H1 (cell line): Measurements from ENCODE around the gene KCNJ3. TPM values are rescaled to one million over a fixed set of nuclear protein-coding genes. Genes with fewer than 3 reads are reported as not detected.

ENCODE experiments used
- RBBP5 ChIP-seq: IDR thresholded peaks from 2 replicates; pipeline ENCODE4 v1.7.1; 2012; ENCODE audit warnings: low read depth, mild to moderate bottlenecking, inconsistent platforms, low read length, moderate library complexity, borderline replicate concordance
- RXRA ChIP-seq: IDR thresholded peaks from 2 replicates; pipeline ENCODE4 v1.6.1; 2011; ENCODE audit warnings: low read depth, mild to moderate bottlenecking, low read length, moderate library complexity; ENCODE audit not compliant: insufficient read depth
- SIRT6 ChIP-seq: IDR thresholded peaks from one replicate; pipeline ENCODE4 v1.7.1; 2012; ENCODE audit warnings: low read length, inconsistent platforms
- polyA plus RNA-seq, 7 experiments: library from polyadenylated mRNA; depleted of rRNA in 3 of 7; stranded (reverse) in 5 of 7; unstranded in 2 of 7; fragments of >200 nt in 5 of 7; fragments of 200-250 nt in 2 of 7; gene quantifications; 1 replicate in 5 of 7; 2 replicates in 1 of 7; 4 replicates in 1 of 7; pipeline versions ENCODE4 v1.2.1 to v1.2.3, GENCODE V29; 2011 to 2013; ENCODE audit warnings: missing spikeins in 2 of 7, mixed read lengths in 2 of 7
- total RNA-seq: library from RNA; stranded (reverse); fragmentation: NEBNext Ultra II Directional; extraction: Animal tissue kit (Norgen Biotek cat#: 25700); gene quantifications from 2 replicates; pipeline ENCODE4 v1.2.1, GENCODE V29; 2021
- TF ChIP-seq, protein P1 (sequence below): fragments of 300-600 bp; sonication (generic); IDR thresholded peaks from 2 replicates; pipeline ENCODE4 v1.7.1; 2012; ENCODE audit warnings: low read length, moderate library complexity, mild to moderate bottlenecking, inconsistent platforms; ENCODE audit not compliant: insufficient replicate concordance
- TF ChIP-seq, protein P2 (sequence below): IDR thresholded peaks from 2 replicates; pipeline ENCODE4 v1.6.1; 2012; ENCODE audit warnings: inconsistent platforms

KCNJ3 gene
- total and polyA plus RNA-seq, 2 of the 8 experiments (the other 6 are each of a cell fraction or from before 2014, with no cell fraction given), result 0.11 to 0.50 TPM

DNA sequence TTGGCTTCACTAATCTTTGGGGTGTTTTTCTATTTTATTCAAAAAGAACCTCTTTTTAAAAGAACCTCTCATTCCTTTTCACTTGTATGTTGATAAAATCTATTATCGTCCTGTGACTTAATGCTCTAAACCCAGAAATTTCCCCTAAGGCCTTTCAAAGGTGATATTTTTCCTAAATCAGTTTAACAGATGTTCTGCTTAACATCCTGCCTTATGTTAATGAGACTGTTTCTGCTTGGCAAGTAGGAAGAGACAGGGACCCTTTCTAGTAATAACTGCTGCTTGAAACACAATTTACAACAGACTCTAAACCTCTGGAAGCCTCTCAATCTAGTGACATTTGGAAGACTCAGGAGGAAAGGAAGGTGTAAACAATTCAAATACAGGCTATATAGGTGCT lies 128.8 kb downstream of the KCNJ3 start (continued):
- TF ChIP-seq, protein P1, sequence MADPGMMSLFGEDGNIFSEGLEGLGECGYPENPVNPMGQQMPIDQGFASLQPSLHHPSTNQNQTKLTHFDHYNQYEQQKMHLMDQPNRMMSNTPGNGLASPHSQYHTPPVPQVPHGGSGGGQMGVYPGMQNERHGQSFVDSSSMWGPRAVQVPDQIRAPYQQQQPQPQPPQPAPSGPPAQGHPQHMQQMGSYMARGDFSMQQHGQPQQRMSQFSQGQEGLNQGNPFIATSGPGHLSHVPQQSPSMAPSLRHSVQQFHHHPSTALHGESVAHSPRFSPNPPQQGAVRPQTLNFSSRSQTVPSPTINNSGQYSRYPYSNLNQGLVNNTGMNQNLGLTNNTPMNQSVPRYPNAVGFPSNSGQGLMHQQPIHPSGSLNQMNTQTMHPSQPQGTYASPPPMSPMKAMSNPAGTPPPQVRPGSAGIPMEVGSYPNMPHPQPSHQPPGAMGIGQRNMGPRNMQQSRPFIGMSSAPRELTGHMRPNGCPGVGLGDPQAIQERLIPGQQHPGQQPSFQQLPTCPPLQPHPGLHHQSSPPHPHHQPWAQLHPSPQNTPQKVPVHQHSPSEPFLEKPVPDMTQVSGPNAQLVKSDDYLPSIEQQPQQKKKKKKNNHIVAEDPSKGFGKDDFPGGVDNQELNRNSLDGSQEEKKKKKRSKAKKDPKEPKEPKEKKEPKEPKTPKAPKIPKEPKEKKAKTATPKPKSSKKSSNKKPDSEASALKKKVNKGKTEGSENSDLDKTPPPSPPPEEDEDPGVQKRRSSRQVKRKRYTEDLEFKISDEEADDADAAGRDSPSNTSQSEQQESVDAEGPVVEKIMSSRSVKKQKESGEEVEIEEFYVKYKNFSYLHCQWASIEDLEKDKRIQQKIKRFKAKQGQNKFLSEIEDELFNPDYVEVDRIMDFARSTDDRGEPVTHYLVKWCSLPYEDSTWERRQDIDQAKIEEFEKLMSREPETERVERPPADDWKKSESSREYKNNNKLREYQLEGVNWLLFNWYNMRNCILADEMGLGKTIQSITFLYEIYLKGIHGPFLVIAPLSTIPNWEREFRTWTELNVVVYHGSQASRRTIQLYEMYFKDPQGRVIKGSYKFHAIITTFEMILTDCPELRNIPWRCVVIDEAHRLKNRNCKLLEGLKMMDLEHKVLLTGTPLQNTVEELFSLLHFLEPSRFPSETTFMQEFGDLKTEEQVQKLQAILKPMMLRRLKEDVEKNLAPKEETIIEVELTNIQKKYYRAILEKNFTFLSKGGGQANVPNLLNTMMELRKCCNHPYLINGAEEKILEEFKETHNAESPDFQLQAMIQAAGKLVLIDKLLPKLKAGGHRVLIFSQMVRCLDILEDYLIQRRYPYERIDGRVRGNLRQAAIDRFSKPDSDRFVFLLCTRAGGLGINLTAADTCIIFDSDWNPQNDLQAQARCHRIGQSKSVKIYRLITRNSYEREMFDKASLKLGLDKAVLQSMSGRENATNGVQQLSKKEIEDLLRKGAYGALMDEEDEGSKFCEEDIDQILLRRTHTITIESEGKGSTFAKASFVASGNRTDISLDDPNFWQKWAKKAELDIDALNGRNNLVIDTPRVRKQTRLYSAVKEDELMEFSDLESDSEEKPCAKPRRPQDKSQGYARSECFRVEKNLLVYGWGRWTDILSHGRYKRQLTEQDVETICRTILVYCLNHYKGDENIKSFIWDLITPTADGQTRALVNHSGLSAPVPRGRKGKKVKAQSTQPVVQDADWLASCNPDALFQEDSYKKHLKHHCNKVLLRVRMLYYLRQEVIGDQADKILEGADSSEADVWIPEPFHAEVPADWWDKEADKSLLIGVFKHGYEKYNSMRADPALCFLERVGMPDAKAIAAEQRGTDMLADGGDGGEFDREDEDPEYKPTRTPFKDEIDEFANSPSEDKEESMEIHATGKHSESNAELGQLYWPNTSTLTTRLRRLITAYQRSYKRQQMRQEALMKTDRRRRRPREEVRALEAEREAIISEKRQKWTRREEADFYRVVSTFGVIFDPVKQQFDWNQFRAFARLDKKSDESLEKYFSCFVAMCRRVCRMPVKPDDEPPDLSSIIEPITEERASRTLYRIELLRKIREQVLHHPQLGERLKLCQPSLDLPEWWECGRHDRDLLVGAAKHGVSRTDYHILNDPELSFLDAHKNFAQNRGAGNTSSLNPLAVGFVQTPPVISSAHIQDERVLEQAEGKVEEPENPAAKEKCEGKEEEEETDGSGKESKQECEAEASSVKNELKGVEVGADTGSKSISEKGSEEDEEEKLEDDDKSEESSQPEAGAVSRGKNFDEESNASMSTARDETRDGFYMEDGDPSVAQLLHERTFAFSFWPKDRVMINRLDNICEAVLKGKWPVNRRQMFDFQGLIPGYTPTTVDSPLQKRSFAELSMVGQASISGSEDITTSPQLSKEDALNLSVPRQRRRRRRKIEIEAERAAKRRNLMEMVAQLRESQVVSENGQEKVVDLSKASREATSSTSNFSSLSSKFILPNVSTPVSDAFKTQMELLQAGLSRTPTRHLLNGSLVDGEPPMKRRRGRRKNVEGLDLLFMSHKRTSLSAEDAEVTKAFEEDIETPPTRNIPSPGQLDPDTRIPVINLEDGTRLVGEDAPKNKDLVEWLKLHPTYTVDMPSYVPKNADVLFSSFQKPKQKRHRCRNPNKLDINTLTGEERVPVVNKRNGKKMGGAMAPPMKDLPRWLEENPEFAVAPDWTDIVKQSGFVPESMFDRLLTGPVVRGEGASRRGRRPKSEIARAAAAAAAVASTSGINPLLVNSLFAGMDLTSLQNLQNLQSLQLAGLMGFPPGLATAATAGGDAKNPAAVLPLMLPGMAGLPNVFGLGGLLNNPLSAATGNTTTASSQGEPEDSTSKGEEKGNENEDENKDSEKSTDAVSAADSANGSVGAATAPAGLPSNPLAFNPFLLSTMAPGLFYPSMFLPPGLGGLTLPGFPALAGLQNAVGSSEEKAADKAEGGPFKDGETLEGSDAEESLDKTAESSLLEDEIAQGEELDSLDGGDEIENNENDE, result no peak
- TF ChIP-seq SIRT6 (no peak), RBBP5 (no peak), RXRA (no peak)
- TF ChIP-seq, protein P2, sequence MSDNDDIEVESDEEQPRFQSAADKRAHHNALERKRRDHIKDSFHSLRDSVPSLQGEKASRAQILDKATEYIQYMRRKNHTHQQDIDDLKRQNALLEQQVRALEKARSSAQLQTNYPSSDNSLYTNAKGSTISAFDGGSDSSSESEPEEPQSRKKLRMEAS, result no peak
